GM19023 (cell line): ENCODE data around the gene MACROD2.

Experiments used
- ATAC-seq: cut with Tn5 transposase; IDR thresholded peaks from one replicate; pipeline ENCODE4 v1.9.1; 2021; ENCODE audit warnings: mild to moderate bottlenecking, moderate library complexity; ENCODE audit not compliant: unreplicated experiment

The MACROD2 gene

GRCh38 chr20:14885661-14886060 lies 890.3 kb downstream of the MACROD2 start:
- ATAC-seq, result no peak

DNA sequence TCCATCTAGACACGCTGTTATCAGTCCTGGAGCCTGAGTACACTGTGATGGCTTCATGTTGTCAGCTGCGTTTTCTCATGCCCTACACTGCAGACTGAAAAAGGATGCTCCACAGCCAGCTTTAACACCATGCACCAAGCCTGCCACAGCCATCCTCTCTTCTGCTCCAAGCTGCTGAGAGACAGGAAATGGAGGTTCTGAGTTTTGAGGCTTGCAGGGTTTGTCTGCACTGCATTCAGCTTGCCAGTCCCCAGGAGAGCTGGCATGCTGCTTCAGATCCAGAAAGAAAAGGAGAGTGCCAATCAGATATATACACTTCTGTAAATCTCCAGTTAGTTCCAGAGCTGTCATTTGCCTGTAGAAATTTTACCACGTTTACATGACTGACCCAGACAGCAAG lies 892.8 kb downstream of the MACROD2 start:
- ATAC-seq, result no peak

- ATAC-seq, result no peak
Measured at GRCh38 chr20:14889496-14890255, 894.4 kb downstream of the MACROD2 start.

DNA sequence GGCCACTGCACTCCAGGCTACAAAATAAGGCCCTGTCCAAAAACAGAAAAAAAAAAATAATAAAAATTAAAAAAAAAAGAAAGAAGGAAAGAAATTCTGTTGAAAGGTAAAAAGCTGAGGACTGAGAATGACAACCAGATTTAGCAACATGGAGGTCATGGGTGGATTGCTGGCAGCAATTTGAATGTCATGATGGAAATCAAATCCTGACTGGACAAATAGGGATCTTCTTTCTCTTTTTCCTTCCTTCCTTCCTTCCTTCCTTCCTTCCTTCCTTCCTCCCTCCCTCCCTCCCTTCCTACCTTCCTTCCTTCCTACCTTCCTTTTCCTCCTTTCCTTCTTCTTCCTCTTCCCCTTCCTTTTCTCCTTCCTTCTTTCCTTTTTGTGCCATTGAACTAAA lies 895.4 kb downstream of the MACROD2 start:
- ATAC-seq, result no peak

- no peak for ATAC-seq
Measured at GRCh38 chr20:14892782-14893181, 897.5 kb downstream of the MACROD2 start.

GRCh38 chr20:14896569-14896968 lies 901.3 kb downstream of the MACROD2 start:
- ATAC-seq, result no peak

GRCh38 chr20:14897608-14898007 lies 902.3 kb downstream of the MACROD2 start:
- no peak for ATAC-seq

- ATAC-seq, result peak; percentile 96
Measured at GRCh38 chr20:14902432-14903089, 907.2 kb downstream of the MACROD2 start.

- no peak for ATAC-seq
Measured at GRCh38 chr20:14906908-14907434, 911.7 kb downstream of the MACROD2 start.

- no peak for ATAC-seq
Measured at GRCh38 chr20:14910126-14910525, 914.8 kb downstream of the MACROD2 start.

GRCh38 chr20:14913896-14914620 lies 918.7 kb downstream of the MACROD2 start:
- no peak for ATAC-seq

DNA sequence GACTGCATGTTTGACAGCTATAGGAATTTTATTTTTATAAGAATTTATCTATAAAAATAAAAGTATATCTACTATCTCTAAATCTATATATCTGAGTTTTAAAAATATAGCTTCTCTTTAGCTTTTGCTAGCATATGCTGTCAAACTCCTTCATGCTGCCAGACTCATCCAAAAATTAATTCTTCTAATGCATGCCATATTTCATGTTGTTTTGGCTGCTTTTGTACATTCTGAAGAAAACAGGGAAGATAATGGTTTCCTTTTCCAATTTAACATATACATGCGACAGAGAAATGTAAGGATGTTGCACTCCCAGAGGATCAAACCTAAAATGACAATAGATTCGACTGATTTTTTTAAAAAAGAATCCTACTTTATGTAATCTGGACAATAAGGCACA lies 919.3 kb downstream of the MACROD2 start:
- no peak for ATAC-seq

DNA sequence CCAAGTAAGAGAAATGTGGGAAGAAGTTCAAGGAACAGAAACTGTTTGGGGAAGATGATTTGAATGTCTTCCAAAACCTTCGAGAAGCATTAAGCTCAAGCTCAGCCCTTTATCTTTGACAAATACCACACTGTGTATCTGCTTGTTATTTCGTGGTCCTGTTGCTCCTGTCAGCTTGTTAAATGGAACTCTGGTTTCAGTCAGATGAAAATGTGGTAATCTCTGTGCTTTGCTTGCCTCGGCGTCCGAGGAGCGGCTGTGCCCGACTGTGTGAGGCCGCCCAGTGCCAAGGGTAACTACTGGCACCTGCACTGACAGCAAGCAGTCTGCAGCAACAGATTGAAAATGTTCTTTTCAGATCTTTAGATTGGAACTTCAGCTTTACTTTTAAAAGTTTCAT lies 920.0 kb downstream of the MACROD2 start:
- ATAC-seq, result no peak

DNA sequence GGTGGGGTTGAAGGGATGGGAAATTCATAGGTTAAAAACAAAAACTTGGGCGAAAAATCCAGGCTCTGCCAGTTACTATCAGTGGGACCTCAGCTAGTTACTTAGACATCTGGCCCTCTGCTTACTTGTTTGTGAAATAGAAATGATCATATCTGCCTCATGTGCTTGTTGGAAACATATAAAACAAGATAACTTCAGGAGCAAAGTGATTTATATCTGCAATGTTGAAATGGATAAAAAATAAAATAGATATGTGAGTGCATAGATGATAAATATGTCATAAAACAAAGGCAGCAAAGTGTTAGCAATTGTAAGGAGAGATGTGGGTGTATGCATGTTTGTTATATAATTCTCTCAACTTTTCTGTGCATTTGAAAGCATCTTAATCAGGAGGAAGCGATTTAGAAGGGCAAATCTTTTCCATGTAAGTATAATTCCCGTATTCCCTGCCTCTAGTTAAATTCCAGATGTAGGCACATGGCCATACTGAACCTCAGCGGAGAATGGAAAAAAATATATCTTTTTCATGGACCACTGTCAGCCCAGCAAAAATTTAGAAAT lies 921.1 kb downstream of the MACROD2 start:
- ATAC-seq, result no peak

DNA sequence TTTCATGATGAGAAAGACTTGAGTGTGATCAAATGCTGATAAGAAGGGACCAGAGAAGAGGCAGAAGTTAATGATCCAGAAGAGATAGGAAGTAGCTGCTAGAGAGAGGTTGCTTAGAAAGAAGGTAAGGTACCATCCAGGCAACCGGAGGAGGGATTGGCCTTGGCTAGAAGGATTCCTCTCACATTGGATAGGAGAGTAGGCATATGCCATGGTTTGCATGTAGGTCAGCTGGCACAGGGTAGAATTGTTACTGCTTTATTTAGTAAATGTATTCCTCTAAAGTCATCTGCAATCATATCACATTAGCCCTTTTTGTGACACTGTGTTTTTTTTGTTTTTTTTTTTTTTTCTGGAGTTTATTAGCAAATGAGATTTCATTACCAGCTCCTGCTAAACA lies 923.0 kb downstream of the MACROD2 start:
- no peak for ATAC-seq

DNA sequence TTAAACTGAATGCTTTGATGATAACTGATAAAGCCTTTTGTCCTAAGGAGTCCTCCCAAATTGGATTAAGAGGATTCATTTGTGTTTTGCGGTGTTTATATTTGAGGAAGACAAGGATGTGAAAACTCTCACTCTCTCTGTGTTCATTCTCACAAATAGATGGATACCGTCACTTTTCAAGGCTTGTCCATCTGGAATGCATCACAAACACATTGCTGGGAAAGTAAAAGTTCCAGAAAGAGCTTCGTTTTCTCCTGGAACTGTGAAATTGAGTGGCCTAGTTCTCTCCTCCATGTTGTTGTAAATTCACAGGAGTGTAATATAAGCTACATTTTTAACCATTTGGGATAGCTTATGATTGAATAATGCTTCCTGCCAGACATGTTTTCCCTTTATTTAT lies 923.7 kb downstream of the MACROD2 start:
- no peak for ATAC-seq

- no peak for ATAC-seq
Measured at GRCh38 chr20:14919501-14920081, 924.3 kb downstream of the MACROD2 start.

- no peak for ATAC-seq
Measured at GRCh38 chr20:14921513-14921912, 926.2 kb downstream of the MACROD2 start.

- no peak for ATAC-seq
Measured at GRCh38 chr20:14922503-14923267, 927.4 kb downstream of the MACROD2 start.

- no peak for ATAC-seq
Measured at GRCh38 chr20:14924433-14924832, 929.1 kb downstream of the MACROD2 start.
